ENCODE results near the gene PAX6.

DNA sequence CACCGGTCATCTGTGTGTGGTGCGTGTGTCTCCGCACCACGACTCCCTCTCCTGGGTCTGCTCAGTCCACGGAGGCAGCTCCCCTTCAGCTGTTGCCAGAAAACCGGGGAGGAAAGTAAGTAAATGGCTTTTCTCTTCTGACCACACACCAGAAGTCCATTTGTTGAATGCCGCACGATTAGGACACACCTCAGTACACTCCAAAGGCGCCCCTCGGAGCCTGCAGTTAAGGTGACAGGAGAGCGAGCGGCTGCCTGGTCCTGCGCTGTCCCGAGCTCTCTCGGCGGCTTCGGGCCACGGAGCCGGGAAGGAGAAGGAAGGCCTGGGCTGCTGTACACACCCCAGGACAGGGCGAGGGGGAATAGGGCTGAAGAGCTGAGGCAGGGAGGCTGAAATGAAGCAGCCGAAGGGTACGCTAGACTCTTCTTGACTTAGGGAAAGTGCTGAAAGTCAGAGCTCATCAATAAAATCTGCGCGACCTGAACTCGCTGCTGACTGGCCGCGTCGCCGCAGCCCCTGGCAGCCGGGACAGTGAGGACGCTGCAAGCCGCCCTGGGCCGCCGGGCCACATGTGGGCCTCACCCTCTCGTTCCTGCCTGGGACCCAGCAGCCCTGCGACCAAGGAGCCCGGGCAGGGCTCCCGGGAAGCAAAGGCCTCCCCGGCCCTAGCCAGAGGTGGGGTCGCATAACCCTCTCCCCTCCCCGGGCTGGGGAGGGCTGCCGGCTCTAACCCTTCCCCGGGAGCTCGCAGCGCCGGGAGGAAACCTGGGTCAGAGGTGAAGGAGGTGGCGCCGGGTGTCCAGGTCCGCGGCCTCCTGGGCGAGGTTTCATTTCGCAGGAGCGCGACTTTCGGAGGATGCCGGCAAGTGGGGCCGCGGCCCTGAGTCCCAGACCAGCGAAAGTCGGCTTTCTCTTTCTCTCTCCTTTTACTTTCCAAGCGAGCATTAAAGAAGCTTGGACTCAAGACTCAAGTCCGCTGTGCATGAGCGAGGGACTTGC, 1.6 kb upstream of the PAX6 start:
- TF ChIP-seq POLR2AphosphoS5 (IDR thresholded peaks at IDR 0.05; ENCODE audit: low read depth, low read length) (no peak), REST (IDR thresholded peaks at IDR 0.05; ENCODE audit: insufficient read depth in 1 of 2, low read depth in 2 of 2, low read length in 2 of 2) (no peak), SIN3A (IDR thresholded peaks at IDR 0.05; ENCODE audit: borderline replicate concordance, insufficient read depth, low read length) (no peak)
